Sigmoid colon (tissue), 3 donors: ENCODE results near the gene RAB7B.

Source experiments
- POLR2A ChIP-seq, 2 donors: fragments of 450-650 bp; IDR thresholded peaks; one replicate each; pipeline ENCODE4 v1.6.1; 2016; ENCODE audit warnings: antibody characterized with exemption in 2 of 2, mild to moderate bottlenecking in 2 of 2, moderate library complexity in 2 of 2
- TF ChIP-seq, protein P1 (sequence below), 4 experiments: fragments of 450-650 bp in 3 of 4; fragments of 200-600 bp in 1 of 4; IDR thresholded peaks; one replicate each; pipeline ENCODE4 v1.5.1; 2016 to 2019; ENCODE audit warnings: antibody characterized with exemption in 4 of 4, mild to moderate bottlenecking in 3 of 4, moderate library complexity in 2 of 4

DNA sequence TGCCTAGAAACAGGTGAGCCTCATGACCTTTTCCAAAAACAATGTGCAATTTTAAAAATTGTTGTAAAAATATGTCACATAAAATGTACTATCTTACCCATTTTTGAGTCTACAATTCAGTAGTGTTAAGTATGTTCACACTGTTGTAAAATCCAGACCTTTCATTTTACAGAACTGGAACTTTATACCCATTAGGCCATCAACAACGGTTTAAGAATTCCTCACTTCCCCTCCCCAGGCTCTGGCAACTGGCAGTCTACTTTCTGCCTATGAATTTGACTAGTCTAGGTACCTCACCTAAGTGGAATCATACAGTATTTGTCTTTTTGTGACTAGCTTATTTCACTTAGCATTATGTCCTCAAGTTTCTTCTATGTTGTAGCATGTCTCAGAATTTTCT is 11.9 kb upstream of the RAB7B start:
- no peak for TF ChIP-seq POLR2A (IDR thresholded peaks at IDR 0.05)
- TF ChIP-seq, protein P1, sequence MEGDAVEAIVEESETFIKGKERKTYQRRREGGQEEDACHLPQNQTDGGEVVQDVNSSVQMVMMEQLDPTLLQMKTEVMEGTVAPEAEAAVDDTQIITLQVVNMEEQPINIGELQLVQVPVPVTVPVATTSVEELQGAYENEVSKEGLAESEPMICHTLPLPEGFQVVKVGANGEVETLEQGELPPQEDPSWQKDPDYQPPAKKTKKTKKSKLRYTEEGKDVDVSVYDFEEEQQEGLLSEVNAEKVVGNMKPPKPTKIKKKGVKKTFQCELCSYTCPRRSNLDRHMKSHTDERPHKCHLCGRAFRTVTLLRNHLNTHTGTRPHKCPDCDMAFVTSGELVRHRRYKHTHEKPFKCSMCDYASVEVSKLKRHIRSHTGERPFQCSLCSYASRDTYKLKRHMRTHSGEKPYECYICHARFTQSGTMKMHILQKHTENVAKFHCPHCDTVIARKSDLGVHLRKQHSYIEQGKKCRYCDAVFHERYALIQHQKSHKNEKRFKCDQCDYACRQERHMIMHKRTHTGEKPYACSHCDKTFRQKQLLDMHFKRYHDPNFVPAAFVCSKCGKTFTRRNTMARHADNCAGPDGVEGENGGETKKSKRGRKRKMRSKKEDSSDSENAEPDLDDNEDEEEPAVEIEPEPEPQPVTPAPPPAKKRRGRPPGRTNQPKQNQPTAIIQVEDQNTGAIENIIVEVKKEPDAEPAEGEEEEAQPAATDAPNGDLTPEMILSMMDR (IDR thresholded peaks at IDR 0.05) = no peak
